Measurements from ENCODE around the gene AKT1. TPM values are rescaled to one million over a fixed set of nuclear protein-coding genes. Genes with fewer than 3 reads are reported as not detected.

The AKT1 gene
- total RNA-seq, 4 donors from 2014 or later: 51.9 to 91.0 (median 88.7) TPM

GRCh38 chr14:104724981-104725771 lies 70.4 kb downstream of the AKT1 start:
- no peak for TF ChIP-seq CTCF (IDR thresholded peaks at IDR 0.05)
- no peak for TF ChIP-seq POLR2A (IDR thresholded peaks at IDR 0.05)
- 38 to 39% methylated on average over 15 to 18 of the region's 24 CpGs for WGBS, 2 donors
- no peak for DNase-seq (ENCODE audit: low spot score in 2 of 2)
- intact Hi-C loops (cut with DNase I; ENCODE audit: low total_unique reads): no loop called here
- no peak overlapping the region for H3K4me3 ChIP-seq (ENCODE audit: low read depth, poor library complexity, severe bottlenecking)

GRCh38 chr14:104724407-104724980 lies 71.1 kb downstream of the AKT1 start:
- intact Hi-C loops (cut with DNase I; ENCODE audit: low total_unique reads): no loop called here
- WGBS, 2 donors: 6% methylated on average over 14 to 22 of the region's 27 CpGs
- TF ChIP-seq CTCF (IDR thresholded peaks at IDR 0.05) (no peak), POLR2A (IDR thresholded peaks at IDR 0.05) (no peak)
- no peak for DNase-seq (ENCODE audit: low spot score in 2 of 2)
- peak overlapping the region; percentile 51 for H3K4me3 ChIP-seq (ENCODE audit: low read depth, poor library complexity, severe bottlenecking)

GRCh38 chr14:104723651-104724406 lies 71.7 kb downstream of the AKT1 start, which contains the start of gene ADSS1:
Gene ADSS1 (plus strand): TSS chr14:104724229. CDS start chr14:104724271, 42 bp downstream.
- DNase-seq (ENCODE audit: low spot score in 2 of 2): no peak
- peak within 1 kb of the TSS; percentile 51 for H3K4me3 ChIP-seq (ENCODE audit: low read depth, poor library complexity, severe bottlenecking)
- intact Hi-C loops (cut with DNase I; ENCODE audit: low total_unique reads): no loop called here
- TF ChIP-seq POLR2A (IDR thresholded peaks at IDR 0.05) (no peak), CTCF (IDR thresholded peaks at IDR 0.05) (no peak)
- 0 to 2% methylated on average over 9 to 34 of the region's 82 CpGs for WGBS, 2 donors

DNA sequence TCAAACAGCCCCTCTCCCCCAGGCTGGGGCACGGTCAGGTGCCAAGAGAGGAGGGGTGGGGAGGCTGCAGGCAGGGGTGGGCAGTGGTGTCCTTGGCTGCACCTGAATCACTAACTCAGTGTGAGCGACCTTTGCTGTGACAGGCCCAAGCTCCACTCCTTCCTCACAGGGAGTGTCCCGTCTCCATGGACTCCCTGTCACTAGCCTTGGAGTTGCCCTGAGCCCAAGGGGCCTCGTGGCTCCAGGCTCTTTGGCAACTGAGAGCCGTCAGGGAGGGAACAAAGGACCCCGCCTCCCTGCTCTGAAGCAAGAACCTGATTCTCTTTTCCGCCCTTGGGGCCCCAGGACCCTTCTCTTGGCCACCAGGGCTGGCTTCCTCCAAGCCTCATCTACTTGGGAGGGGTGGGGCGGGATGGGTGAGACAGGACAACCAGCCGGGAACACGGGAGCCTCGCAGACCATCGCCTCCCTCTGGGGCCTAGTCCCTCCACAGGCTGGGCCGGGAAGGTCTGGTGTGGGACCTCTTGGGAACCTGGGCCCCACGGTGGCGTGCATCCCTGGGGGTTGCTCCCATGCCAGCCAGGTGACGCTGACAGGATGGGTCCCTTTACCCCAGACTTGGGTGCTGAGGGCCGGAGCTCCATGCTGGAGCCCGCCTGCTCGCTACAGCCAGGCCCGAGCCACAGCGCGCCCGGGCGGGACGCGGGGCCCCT lies 72.5 kb downstream of the AKT1 start:
- DNase-seq (ENCODE audit: low spot score in 2 of 2): no peak
- H3K4me3 ChIP-seq (ENCODE audit: low read depth, poor library complexity, severe bottlenecking): no peak overlapping the region
- intact Hi-C loops (cut with DNase I; ENCODE audit: low total_unique reads): no loop called here
- TF ChIP-seq CTCF (IDR thresholded peaks at IDR 0.05): no peak
- no peak for TF ChIP-seq POLR2A (IDR thresholded peaks at IDR 0.05)
- 30 to 46% methylated on average over 19 to 20 of the region's 26 CpGs for WGBS, 2 donors
